HCT116 (cell line): ENCODE data around the gene RRAD. TPM values are rescaled to one million over a fixed set of nuclear protein-coding genes. Genes with fewer than 3 reads are reported as not detected.

Experiments used
- ATAC-seq: fragments of 200-7000 bp; cut with Tn5 transposase; 2 replicates; pipeline ENCODE4 v1.9.1; 2020; ENCODE audit warnings: mild to moderate bottlenecking, moderate library complexity
- BruUV-seq: library from RNA; stranded (reverse); fragments of 400-500 nt; replicated peaks from 2 replicates; lab custom pipeline; 2021; lab: Mats Ljungman, UMichigan
- CTCF ChIA-PET: fragments of 300-600 bp; sonication (Branson Sonifier 250); formaldehyde crosslinking; loops from one replicate; lab custom pipeline; 2021; ENCODE audit warnings: antibody characterized with exemption; lab: Charles Lee
- POLR2A ChIA-PET: fragments of 300-600, 350-600 bp; sonication (Branson Sonifier 250); formaldehyde crosslinking; loops from one replicate; lab custom pipeline; 2021; ENCODE audit warnings: antibody characterized with exemption; lab: Charles Lee
- RAD21 ChIA-PET, 2 experiments: fragments of 300-600 bp; sonication (Branson Sonifier 250); formaldehyde crosslinking; loops; one replicate each; lab custom pipeline; 2023; ENCODE audit warnings: low total read pairs in 2 of 2; ENCODE audit not compliant: uncharacterized antibody in 2 of 2, unreplicated experiment in 2 of 2, low non-redundant PET in 1 of 2; lab: Charles Lee
- DNase-seq: peaks from one replicate; pipeline ENCODE4 v3.0.0-alpha.2; 2010; ENCODE audit warnings: low read depth, low spot score
- H2AFZ ChIP-seq: fragments of 200-600 bp; shearing (Covaris generic), sonication (generic); 2 replicates; pipeline ENCODE4 v1.6.1; 2017; ENCODE audit warnings: low read depth, mixed run types, mixed read lengths, antibody characterized with exemption, low read length; ENCODE audit not compliant: poor library complexity, severe bottlenecking
- H3K27ac ChIP-seq: 2 replicates; pipeline ENCODE4 v1.5.1; 2012; ENCODE audit warnings: low read depth, low read length
- H3K27me3 ChIP-seq: fragments of 200-600 bp; sonication (generic); 2 replicates; pipeline ENCODE4 v1.6.1; 2016; ENCODE audit warnings: mixed run types, low read length, mixed read lengths; ENCODE audit not compliant: insufficient read depth
- H3K36me3 ChIP-seq, 2 experiments: fragments of 200-500 bp in 1 of 2; fragments of 200-600 bp in 1 of 2; sonication (Bioruptor generic) in 1 of 2; sonication (generic) in 1 of 2; 2 replicates each; pipeline versions ENCODE4 v1.5.1 to v1.6.1; 2014 to 2016; ENCODE audit warnings: low read length in 2 of 2, inconsistent platforms in 1 of 2, mixed read lengths in 1 of 2, mixed run types in 1 of 2; ENCODE audit not compliant: insufficient read depth in 2 of 2, control insufficient read depth in 1 of 2
- H3K4me1 ChIP-seq, 2 experiments: fragments of 200-600 bp in 1 of 2; sonication (generic) in 1 of 2; 2 replicates each; pipeline versions ENCODE4 v1.5.1 to v1.6.1; 2012 to 2017; ENCODE audit warnings: low read length in 2 of 2, inconsistent platforms in 1 of 2, mild to moderate bottlenecking in 1 of 2, mixed read lengths in 1 of 2, mixed run types in 1 of 2, moderate library complexity in 1 of 2; ENCODE audit not compliant: insufficient read depth in 2 of 2, control insufficient read depth in 1 of 2
- H3K4me2 ChIP-seq: fragments of 200-600 bp; sonication (generic); 2 replicates; pipeline ENCODE4 v1.6.1; 2017; ENCODE audit warnings: mixed run types, low read length, mixed read lengths
- H3K4me3 ChIP-seq, 2 experiments: fragments of 200-600 bp in 1 of 2; sonication (generic) in 1 of 2; replicated peaks in 1 of 2; 2 replicates each; pipeline ENCODE4 v1.5.1; 2011 to 2016; ENCODE audit warnings: low read length in 2 of 2, control low read depth in 1 of 2, low read depth in 1 of 2, mild to moderate bottlenecking in 1 of 2, mixed read lengths in 1 of 2, mixed run types in 1 of 2
- H3K79me2 ChIP-seq: fragments of 200-600 bp; sonication (generic); 2 replicates; pipeline ENCODE4 v1.6.1; 2017; ENCODE audit warnings: mild to moderate bottlenecking, mixed run types, low read length, moderate library complexity, mixed read lengths; ENCODE audit not compliant: insufficient read depth
- H3K9ac ChIP-seq: fragments of 200-600 bp; sonication (generic); 2 replicates; pipeline ENCODE4 v1.6.1; 2016; ENCODE audit warnings: low read length, mixed read lengths
- H3K9me2 ChIP-seq: fragments of 200-600 bp; sonication (generic), shearing (Covaris generic); 2 replicates; pipeline ENCODE4 v1.6.1; 2017; ENCODE audit warnings: mixed run types, mild to moderate bottlenecking, moderate library complexity; ENCODE audit not compliant: insufficient read depth
- H3K9me3 ChIP-seq, 2 experiments: fragments of 200-500 bp in 1 of 2; fragments of 200-600 bp in 1 of 2; sonication (Bioruptor generic) in 1 of 2; sonication (generic) in 1 of 2; 2 replicates each; pipeline ENCODE4 v1.6.1; 2014 to 2017; ENCODE audit warnings: low read length in 2 of 2, mixed read lengths in 2 of 2, inconsistent platforms in 1 of 2, low read depth in 1 of 2, mild to moderate bottlenecking in 1 of 2, mixed run types in 1 of 2, moderate library complexity in 1 of 2; ENCODE audit not compliant: control insufficient read depth in 1 of 2, insufficient read depth in 1 of 2
- H4K20me1 ChIP-seq: fragments of 200-600 bp; sonication (generic), shearing (Covaris generic); 2 replicates; pipeline ENCODE4 v1.6.1; 2017; ENCODE audit warnings: mixed run types, mild to moderate bottlenecking, moderate library complexity; ENCODE audit not compliant: insufficient read depth
- ATF3 ChIP-seq: IDR thresholded peaks from 2 replicates; pipeline ENCODE4 v1.6.1; 2012
- CBX3 ChIP-seq: IDR thresholded peaks from 2 replicates; pipeline ENCODE4 v1.6.1; 2012; ENCODE audit warnings: low read depth
- CEBPB ChIP-seq: IDR thresholded peaks from 2 replicates; pipeline ENCODE4 v1.6.1; 2012; ENCODE audit warnings: low read depth
- CTCF ChIP-seq, 3 experiments: fragments of 200-600 bp in 1 of 3; sonication (generic) in 1 of 3; IDR thresholded peaks in 2 of 3; conservative IDR thresholded peaks in 1 of 3; 2 replicates each; pipeline ENCODE4 v1.5.1; 2012 to 2017; ENCODE audit warnings: low read depth in 2 of 3, low read length in 2 of 3, antibody characterized with exemption in 1 of 3, borderline replicate concordance in 1 of 3, control low read depth in 1 of 3, mild to moderate bottlenecking in 1 of 3, mixed read lengths in 1 of 3, mixed run types in 1 of 3, moderate library complexity in 1 of 3; ENCODE audit not compliant: insufficient read depth in 1 of 3
- ELF1 ChIP-seq: IDR thresholded peaks from 2 replicates; pipeline ENCODE4 v1.6.1; 2012; ENCODE audit warnings: low read depth, borderline replicate concordance
- EZH2phosphoT487 ChIP-seq: fragments of 200-600 bp; IDR thresholded peaks from 2 replicates; pipeline ENCODE4 v1.6.1; 2018; ENCODE audit warnings: antibody characterized with exemption, borderline replicate concordance
- JUND ChIP-seq: IDR thresholded peaks from 2 replicates; pipeline ENCODE4 v1.6.1; 2012
- MAX ChIP-seq: IDR thresholded peaks from 2 replicates; pipeline ENCODE4 v1.6.1; 2012
- RAD21 ChIP-seq: IDR thresholded peaks from 2 replicates; pipeline ENCODE4 v1.6.1; 2012; ENCODE audit warnings: low read depth, mild to moderate bottlenecking
- REST ChIP-seq: IDR thresholded peaks from 2 replicates; pipeline ENCODE4 v1.6.1; 2012; ENCODE audit warnings: low read depth
- SIN3A ChIP-seq: IDR thresholded peaks from 2 replicates; pipeline ENCODE4 v1.6.1; 2012; ENCODE audit warnings: low read depth
- SP1 ChIP-seq: IDR thresholded peaks from 2 replicates; pipeline ENCODE4 v1.6.1; 2012; ENCODE audit warnings: low read depth
- intact Hi-C: fragments of 100-400 bp; cut with micrococcal nuclease; formaldehyde crosslinking; loops from 2 replicates; pipeline ENCODE4 v1.10.0; 2022
- total RNA-seq: library from RNA; stranded (reverse); gene quantifications from one replicate; pipeline ENCODE4 v1.2.1, GENCODE V29; 2021; ENCODE audit not compliant: unreplicated experiment

Gene RRAD
- total RNA-seq, 1 experiment from 2014 or later, result 2.2 TPM

- POLR2A ChIA-PET, result interaction anchor here (1.6 kb wide), 1 partner anchor 41 kb away, joined by 5 read pairs; the partner anchor contains the start of gene NAE1
- ATAC-seq, result no peak
- no peak overlapping the region for H3K4me2 ChIP-seq
Observed at GRCh38 chr16:66871840-66872239, 53.5 kb downstream of the RRAD start.

More at GRCh38 chr16:66871840-66872239, 53.5 kb downstream of the RRAD start:
- DNase-seq, result no peak
- Histone ChIP-seq H2AFZ (no peak overlapping the region), H3K9ac (no peak overlapping the region), H3K79me2 (no peaks in the 10 kb centered on the region), H3K27ac (no peak overlapping the region), H3K36me3 (no peaks in the 10 kb centered on the region), H3K9me2 (no peaks in the 10 kb centered on the region), H3K27me3 (no peaks in the 10 kb centered on the region), H4K20me1 (no peaks in the 10 kb centered on the region), H3K4me1 (peaks cover 12 to 27% of the 10 kb centered on the region in 2 experiments), H3K4me3 (no peak overlapping the region), H3K9me3 (no peaks in the 10 kb centered on the region)
- no TSS peak for BruUV-seq
- ChIA-PET CTCF (interaction anchor here (1.4 to 2.6 kb wide), 10 partner anchors 9 to 466 kb away, joined by 3 to 19 read pairs (median 9); partner anchors contain the start of gene NAE1), RAD21 (interaction anchor here (1.2 to 1.6 kb wide), 2 partner anchors 41 to 131 kb away, joined by 4 to 6 read pairs; partner anchors contain the start of gene NAE1 (in 1 of the 2))
- intact Hi-C loops, result loop anchor here (2.0 to 5.0 kb wide), 2 partner anchors 310 to 465 kb away; no protein-coding TSS in a partner anchor
- TF ChIP-seq EZH2phosphoT487 (no peak), ATF3 (no peak), REST (no peak), JUND (no peak), CEBPB (no peak), SIN3A (no peak), CBX3 (no peak), ELF1 (no peak), RAD21 (no peak), SP1 (no peak), MAX (no peak), CTCF (IDR thresholded peaks at IDR 0.05 in 2 of 3, conservative IDR thresholded peaks at IDR 0.05 in 1 of 3; ENCODE audit: borderline replicate concordance in 1 of 3, insufficient read depth in 1 of 3, low read depth in 2 of 3, low read length in 2 of 3) (no peak)

Other genes with a start within 250 kb of the RRAD start
- 77.8 TPM for gene CMTM4, start 228.8 kb downstream of the RRAD start, total RNA-seq
- 92.8 TPM for gene DYNC1LI2, start 173.9 kb downstream of the RRAD start, total RNA-seq
- not detected for gene TERB1, start 124.0 kb downstream of the RRAD start, total RNA-seq
- 123 TPM for gene NAE1, start 94.6 kb downstream of the RRAD start, total RNA-seq
- gene CA7, start 81.1 kb downstream of the RRAD start, total RNA-seq, result not detected
- gene PDP2, start 45.0 kb downstream of the RRAD start, total RNA-seq, result 19.9 TPM
- not detected for gene CDH16, start 6.7 kb downstream of the RRAD start, total RNA-seq
- gene CIAO2B, start 8.9 kb upstream of the RRAD start, total RNA-seq, result 113 TPM
- gene CES2, start 10.0 kb upstream of the RRAD start, total RNA-seq, result 35.4 TPM
- 10.8 TPM for gene CES3, start 35.7 kb upstream of the RRAD start, total RNA-seq
- gene CES4A, start 63.1 kb upstream of the RRAD start, total RNA-seq, result not detected
- gene CBFB, start 103.6 kb upstream of the RRAD start, total RNA-seq, result 101 TPM
- gene PHAF1, start 184.4 kb upstream of the RRAD start, total RNA-seq, result 19.2 TPM
- gene B3GNT9, start 225.5 kb upstream of the RRAD start, total RNA-seq, result 3.8 TPM
- 20.5 TPM for gene TRADD, start 234.4 kb upstream of the RRAD start, total RNA-seq
- 27.8 TPM for gene FBXL8, start 234.4 kb upstream of the RRAD start, total RNA-seq
- gene HSF4, start 239.2 kb upstream of the RRAD start, total RNA-seq, result 46.6 TPM
- gene NOL3, start 245.0 kb upstream of the RRAD start, total RNA-seq, result 54.0 TPM